PC-9 (cell line): ENCODE measurements around the gene PROM1. TPM values are rescaled to one million over a fixed set of nuclear protein-coding genes. Genes with fewer than 3 reads are reported as not detected.

Experiments
- BruUV-seq: library from RNA; stranded (reverse); fragments of 400-500 nt; replicated peaks from 2 replicates; lab custom pipeline; 2021; lab: Mats Ljungman, UMichigan
- CTCF ChIA-PET: fragments of 300-600 bp; sonication (Branson Sonifier 250); formaldehyde crosslinking; loops from one replicate; lab custom pipeline; 2022; ENCODE audit warnings: antibody characterized with exemption; lab: Charles Lee
- POLR2A ChIA-PET: fragments of 300-600 bp; sonication (Branson Sonifier 250); formaldehyde crosslinking; loops from one replicate; lab custom pipeline; 2022; ENCODE audit warnings: antibody characterized with exemption; ENCODE audit not compliant: unreplicated experiment; lab: Charles Lee
- DNase-seq, 2 experiments: peaks; one replicate each; pipeline versions ENCODE4 v3.0.0 to v3.0.0-alpha.2; 2015 to 2022; ENCODE audit warnings: mixed read lengths in 1 of 2
- H2AFZ ChIP-seq: fragments of 200-600 bp; sonication (generic); 2 replicates; pipeline ENCODE4 v1.8.1; 2017; ENCODE audit warnings: antibody characterized with exemption
- H3F3A ChIP-seq: fragments of 200-600 bp; sonication (generic); 2 replicates; pipeline ENCODE4 v1.8.1; 2017; ENCODE audit warnings: antibody characterized with exemption, mild to moderate bottlenecking, low read depth; ENCODE audit not compliant: insufficient read depth
- H3K27ac ChIP-seq: fragments of 200-600 bp; sonication (generic); 2 replicates; pipeline ENCODE4 v1.6.1; 2016; ENCODE audit warnings: mixed run types
- H3K27me3 ChIP-seq: fragments of 200-600 bp; sonication (generic); 2 replicates; pipeline ENCODE4 v1.6.1; 2016; ENCODE audit warnings: low read depth, mixed run types; ENCODE audit not compliant: insufficient read depth
- H3K36me3 ChIP-seq: fragments of 200-600 bp; sonication (generic); 2 replicates; pipeline ENCODE4 v1.6.1; 2016; ENCODE audit warnings: low read depth, mixed run types
- H3K4me1 ChIP-seq: fragments of 200-600 bp; sonication (generic); replicated peaks from 2 replicates; pipeline ENCODE4 v1.6.1; 2016; ENCODE audit warnings: mixed run types; ENCODE audit not compliant: insufficient read depth
- H3K4me2 ChIP-seq: fragments of 200-600 bp; sonication (generic); 2 replicates; pipeline ENCODE4 v1.6.1; 2017; ENCODE audit warnings: mixed run types
- H3K4me3 ChIP-seq: fragments of 200-600 bp; sonication (generic); 2 replicates; pipeline ENCODE4 v1.6.1; 2016; ENCODE audit warnings: mixed run types
- H3K79me2 ChIP-seq: fragments of 200-600 bp; sonication (generic); 2 replicates; pipeline ENCODE4 v1.6.1; 2017; ENCODE audit warnings: low read depth, mixed run types
- H3K9me2 ChIP-seq: fragments of 200-600 bp; sonication (generic); 2 replicates; pipeline ENCODE4 v1.8.1; 2017; ENCODE audit warnings: mild to moderate bottlenecking; ENCODE audit not compliant: insufficient read depth
- H3K9me3 ChIP-seq: fragments of 200-600 bp; sonication (generic); 2 replicates; pipeline ENCODE4 v1.8.1; 2016; ENCODE audit warnings: low read depth; ENCODE audit not compliant: insufficient read depth
- H4K20me1 ChIP-seq: fragments of 200-600 bp; sonication (generic); 2 replicates; pipeline ENCODE4 v1.8.1; 2017; ENCODE audit not compliant: insufficient read depth
- EZH2 ChIP-seq: fragments of 200-600 bp; sonication (generic); IDR thresholded peaks from 2 replicates; pipeline ENCODE4 v1.8.0; 2017; ENCODE audit warnings: antibody characterized with exemption, low read depth
- intact Hi-C: fragments of 100-400 bp; cut with micrococcal nuclease; formaldehyde crosslinking; loops from one replicate; pipeline ENCODE4 v1.10.0; 2022; ENCODE audit not compliant: unreplicated experiment
- total RNA-seq: library from RNA; stranded (reverse); gene quantifications from 2 replicates; pipeline ENCODE4 v1.2.3, GENCODE V29; 2021
- TF ChIP-seq, protein P1 (sequence below): fragments of 200-600 bp; sonication (generic); conservative IDR thresholded peaks from 2 replicates; pipeline ENCODE4 v1.6.1; 2017; ENCODE audit warnings: mixed run types, antibody characterized with exemption, mild to moderate bottlenecking, moderate library complexity

The PROM1 gene
- total RNA-seq, 1 experiment from 2014 or later = not detected

DNA sequence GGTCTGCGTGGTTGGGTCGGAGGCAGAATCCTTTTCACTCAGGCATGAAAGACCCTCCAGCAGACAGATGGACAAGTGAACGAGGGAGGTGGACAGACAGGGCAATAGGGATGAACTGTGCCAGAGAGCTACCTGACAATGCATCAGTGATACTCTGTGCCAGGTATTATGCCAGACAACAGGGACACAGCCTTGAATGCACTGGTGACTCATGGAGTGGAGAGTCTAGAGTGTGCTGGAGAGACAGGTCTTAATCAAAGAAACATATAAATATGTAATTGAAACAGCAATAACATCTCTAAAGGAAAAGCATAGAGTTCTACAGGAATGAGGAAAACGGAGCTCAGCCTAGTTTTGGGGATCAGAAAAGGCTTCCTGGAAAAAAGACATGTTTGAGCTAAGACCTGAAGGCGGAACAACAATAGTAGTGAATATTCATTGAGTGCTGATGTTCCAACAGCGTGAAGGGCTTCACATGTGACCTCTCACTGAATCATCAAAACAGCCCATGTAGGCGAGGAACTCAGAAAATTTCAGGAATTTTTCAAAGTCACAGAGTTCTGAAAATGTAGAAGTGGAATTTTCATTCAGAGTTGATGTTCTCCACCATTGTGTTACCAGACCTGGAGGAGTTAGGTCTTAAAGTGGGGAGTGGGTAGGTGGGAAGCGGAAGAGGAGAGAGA lies 100.8 kb downstream of the PROM1 start:
- H2AFZ ChIP-seq = no peak overlapping the region
- no peak for DNase-seq
- H3K9me2 ChIP-seq = no peaks in the 10 kb centered on the region
- TF ChIP-seq, protein P1, sequence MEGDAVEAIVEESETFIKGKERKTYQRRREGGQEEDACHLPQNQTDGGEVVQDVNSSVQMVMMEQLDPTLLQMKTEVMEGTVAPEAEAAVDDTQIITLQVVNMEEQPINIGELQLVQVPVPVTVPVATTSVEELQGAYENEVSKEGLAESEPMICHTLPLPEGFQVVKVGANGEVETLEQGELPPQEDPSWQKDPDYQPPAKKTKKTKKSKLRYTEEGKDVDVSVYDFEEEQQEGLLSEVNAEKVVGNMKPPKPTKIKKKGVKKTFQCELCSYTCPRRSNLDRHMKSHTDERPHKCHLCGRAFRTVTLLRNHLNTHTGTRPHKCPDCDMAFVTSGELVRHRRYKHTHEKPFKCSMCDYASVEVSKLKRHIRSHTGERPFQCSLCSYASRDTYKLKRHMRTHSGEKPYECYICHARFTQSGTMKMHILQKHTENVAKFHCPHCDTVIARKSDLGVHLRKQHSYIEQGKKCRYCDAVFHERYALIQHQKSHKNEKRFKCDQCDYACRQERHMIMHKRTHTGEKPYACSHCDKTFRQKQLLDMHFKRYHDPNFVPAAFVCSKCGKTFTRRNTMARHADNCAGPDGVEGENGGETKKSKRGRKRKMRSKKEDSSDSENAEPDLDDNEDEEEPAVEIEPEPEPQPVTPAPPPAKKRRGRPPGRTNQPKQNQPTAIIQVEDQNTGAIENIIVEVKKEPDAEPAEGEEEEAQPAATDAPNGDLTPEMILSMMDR = no peak
- no peak for TF ChIP-seq EZH2
- no peaks in the 10 kb centered on the region for H3K9me3 ChIP-seq
- BruUV-seq = no TSS peak
- CTCF ChIA-PET = no interaction called here
- no peaks in the 10 kb centered on the region for H3K79me2 ChIP-seq
- no peak overlapping the region for H3K4me3 ChIP-seq
- no peaks in the 10 kb centered on the region for H3F3A ChIP-seq
- no peak overlapping the region for H3K4me2 ChIP-seq
- H3K36me3 ChIP-seq = no peaks in the 10 kb centered on the region
- H3K27ac ChIP-seq = no peak overlapping the region
- H3K4me1 ChIP-seq = no peaks in the 10 kb centered on the region
- intact Hi-C loops = no loop called here
- POLR2A ChIA-PET = interaction anchor here (0.7 kb wide), 1 partner anchor 512 kb away, joined by 7 read pairs; no protein-coding TSS in a partner anchor
- H4K20me1 ChIP-seq = no peaks in the 10 kb centered on the region
- H3K27me3 ChIP-seq = no peaks in the 10 kb centered on the region

DNA sequence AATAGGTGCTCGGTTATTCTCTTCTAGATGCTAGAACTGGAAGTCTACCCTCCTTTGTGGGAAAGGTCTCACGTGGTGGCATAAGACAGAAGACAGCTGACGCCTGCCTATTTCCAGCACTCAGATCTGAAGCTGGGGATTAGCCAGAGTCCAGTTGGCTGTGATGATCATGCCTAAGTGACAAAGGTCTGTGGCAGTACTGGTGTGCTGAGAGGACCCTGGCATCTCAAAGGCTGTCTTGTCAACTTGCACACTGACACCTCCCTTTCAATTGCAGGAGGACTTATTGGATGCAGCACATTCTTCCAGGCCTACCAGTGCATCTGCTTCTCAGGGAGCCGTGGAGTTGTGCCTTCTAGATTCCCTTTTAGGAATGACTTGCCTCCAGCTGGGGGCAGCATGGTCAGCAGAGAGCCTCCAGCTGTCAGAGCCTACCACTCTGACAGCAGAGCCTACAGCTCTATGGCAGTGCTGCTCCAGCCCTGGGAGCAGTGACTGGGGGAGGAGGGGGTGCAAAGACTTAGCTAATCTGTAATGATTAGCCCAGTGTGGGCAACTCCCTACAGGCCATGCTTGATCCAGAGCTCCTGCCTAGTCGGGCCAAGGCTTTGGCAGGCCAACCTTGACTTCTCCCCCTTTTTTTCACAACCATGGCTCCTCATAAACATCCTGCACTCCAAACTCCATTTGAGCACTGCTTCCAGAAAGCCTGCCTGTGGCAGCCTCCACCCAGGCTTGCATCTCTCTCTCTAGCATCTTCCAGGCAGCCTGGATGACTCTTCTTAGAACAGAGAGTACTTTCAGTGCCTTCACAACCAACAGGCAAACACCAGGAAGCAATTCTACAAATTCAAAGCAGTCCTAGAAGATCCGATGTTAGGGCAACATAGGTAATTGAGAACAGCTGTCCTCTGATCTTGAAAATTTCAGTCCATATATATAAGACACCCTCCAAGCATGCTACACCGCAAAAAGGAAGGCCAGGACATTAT lies 107.1 kb downstream of the PROM1 start:
- ChIA-PET POLR2A (no interaction called here), CTCF (no interaction called here)
- intact Hi-C loops = no loop called here
- no peaks in the 10 kb centered on the region for H3K36me3 ChIP-seq
- no peaks in the 10 kb centered on the region for H3K27me3 ChIP-seq
- no peak overlapping the region for H2AFZ ChIP-seq
- H3K9me3 ChIP-seq = no peaks in the 10 kb centered on the region
- BruUV-seq = no TSS peak
- no peak overlapping the region for H3K4me2 ChIP-seq
- H3K4me3 ChIP-seq = no peak overlapping the region
- no peaks in the 10 kb centered on the region for H3K79me2 ChIP-seq
- no peak overlapping the region for H3K27ac ChIP-seq
- H3K4me1 ChIP-seq = no peaks in the 10 kb centered on the region
- H3K9me2 ChIP-seq = no peaks in the 10 kb centered on the region
- TF ChIP-seq, protein P1 = no peak
- TF ChIP-seq EZH2 = no peak
- H3F3A ChIP-seq = no peaks in the 10 kb centered on the region
- no peak for DNase-seq
- H4K20me1 ChIP-seq = no peaks in the 10 kb centered on the region

DNA sequence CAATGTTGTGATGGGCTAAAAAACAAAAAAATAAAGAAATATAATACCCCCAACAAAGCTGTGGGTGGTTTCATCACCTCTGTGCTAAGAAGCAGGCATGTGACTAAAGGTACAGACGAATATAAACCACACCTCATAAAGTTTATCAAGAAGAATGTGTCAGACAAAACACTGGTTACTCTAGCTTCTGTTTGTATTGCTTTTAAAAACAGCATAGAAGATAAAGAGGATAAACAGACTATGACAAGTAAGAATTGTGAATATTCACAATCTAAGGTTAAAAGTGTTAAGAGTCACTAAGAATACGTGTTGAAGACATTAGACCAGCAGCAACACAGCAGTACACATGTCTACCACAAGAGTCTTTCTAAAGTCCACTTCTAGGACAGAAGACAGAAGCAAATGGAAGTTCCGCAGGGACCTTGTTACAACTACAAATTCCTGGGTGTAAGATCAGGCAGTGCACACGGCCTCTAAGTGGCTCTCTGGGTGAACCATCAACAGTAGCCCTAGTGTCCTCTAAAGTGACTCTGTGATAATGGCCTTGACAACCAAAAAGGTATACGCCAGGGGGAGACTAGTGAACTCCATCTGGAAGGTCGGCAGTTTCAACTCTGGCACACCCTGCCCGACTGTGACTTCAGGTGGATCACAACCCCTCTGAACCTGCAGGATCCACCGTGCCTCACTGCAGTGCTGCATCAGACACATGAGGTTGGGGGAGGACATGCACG lies 112.6 kb downstream of the PROM1 start:
- Histone ChIP-seq H3K9me2 (no peaks in the 10 kb centered on the region), H3K4me2 (no peak overlapping the region), H3F3A (no peaks in the 10 kb centered on the region), H3K36me3 (no peaks in the 10 kb centered on the region), H3K4me1 (no peaks in the 10 kb centered on the region), H3K79me2 (no peaks in the 10 kb centered on the region), H3K27ac (no peak overlapping the region), H3K4me3 (no peak overlapping the region), H2AFZ (no peak overlapping the region), H4K20me1 (no peaks in the 10 kb centered on the region), H3K27me3 (no peaks in the 10 kb centered on the region; the same call in 1 of the 2 replicates), H3K9me3 (no peaks in the 10 kb centered on the region)
- ChIA-PET POLR2A (no interaction called here), CTCF (no interaction called here)
- intact Hi-C loops = no loop called here
- TF ChIP-seq EZH2 = no peak
- TF ChIP-seq, protein P1 = no peak
- BruUV-seq = no TSS peak
- DNase-seq = no peak
